Activated CD8-positive, alpha-beta memory T cell treated with anti-CD3 and anti-CD28 coated beads, Interleukin-2, amount 10 ng/mL, durations not matched to agents 7 days and 5 days (primary cell): ENCODE measurements around the gene NEIL3. TPM values are rescaled to one million over a fixed set of nuclear protein-coding genes. Genes with fewer than 3 reads are reported as not detected.

ENCODE experiments used
- ATAC-seq: fragments of 150-1000 bp; cut with Tn5 transposase; one replicate; pipeline ENCODE4 v1.10.0; 2021; ENCODE audit warnings: moderate library complexity
- CTCF ChIA-PET: fragments of 350-600 bp; sonication (Branson Sonifier 250); formaldehyde crosslinking; loops from one replicate; lab custom pipeline; 2021; ENCODE audit warnings: antibody characterized with exemption; lab: Charles Lee
- DNase-seq: peaks from one replicate; pipeline ENCODE4 v3.0.0-alpha.2; 2020
- H3K27ac Mint-ChIP-seq: one replicate; pipeline ENCODE4 v1.8.0; 2021; ENCODE audit warnings: mild to moderate bottlenecking, mixed read lengths
- H3K27me3 Mint-ChIP-seq: one replicate; pipeline ENCODE4 v1.8.0; 2021; ENCODE audit warnings: mixed read lengths
- H3K36me3 Mint-ChIP-seq: one replicate; pipeline ENCODE4 v1.8.0; 2021; ENCODE audit warnings: mild to moderate bottlenecking, mixed read lengths
- H3K4me1 Mint-ChIP-seq: one replicate; pipeline ENCODE4 v1.8.0; 2021; ENCODE audit warnings: mixed read lengths
- H3K4me3 Mint-ChIP-seq: one replicate; pipeline ENCODE4 v1.8.0; 2021; ENCODE audit warnings: mild to moderate bottlenecking, moderate library complexity, mixed read lengths
- H3K9me3 Mint-ChIP-seq: one replicate; pipeline ENCODE4 v1.8.0; 2022; ENCODE audit warnings: low read depth, mixed read lengths
- total RNA-seq, 2 experiments: library from RNA; stranded (reverse); gene quantifications; one replicate each; pipeline ENCODE4 v1.2.3, GENCODE V29; 2021

NEIL3 gene
- total RNA-seq, 2 experiments from 2014 or later = 27.5 to 40.5 TPM

DNA sequence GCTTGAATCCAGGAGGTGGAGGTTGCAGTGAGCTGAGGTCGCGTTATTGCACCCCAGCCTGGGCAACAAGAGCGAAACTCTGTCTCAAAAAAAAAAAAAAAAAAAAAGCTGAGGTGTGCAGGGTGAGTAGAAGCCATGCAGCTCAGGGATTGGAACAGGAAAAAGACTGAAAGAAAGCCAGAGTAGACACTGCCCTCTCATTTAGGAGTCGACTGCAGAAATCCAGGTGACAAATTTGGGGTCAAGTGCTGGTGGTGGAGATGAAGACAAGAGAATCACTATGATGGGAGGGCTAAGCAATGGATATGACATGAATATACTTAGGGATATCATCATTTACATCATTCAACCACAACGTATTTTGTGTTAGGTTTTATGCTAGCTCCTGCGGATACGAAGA is 1.9 kb downstream of the NEIL3 start:
- H3K27ac Mint-ChIP-seq = peak overlapping the region; percentile 42
- H3K36me3 Mint-ChIP-seq = peaks cover 39% of the 10 kb centered on the region
- H3K9me3 Mint-ChIP-seq = no peaks in the 10 kb centered on the region
- CTCF ChIA-PET = interaction anchor here (4.9 kb wide), 1 partner anchor 131 kb away, joined by 24 read pairs; the partner anchor contains the start of gene AGA
- H3K4me1 Mint-ChIP-seq = peaks cover 65% of the 10 kb centered on the region
- peak overlapping the region; percentile 93 for H3K4me3 Mint-ChIP-seq
- DNase-seq (no peak), ATAC-seq (no peak)
- no peaks in the 10 kb centered on the region for H3K27me3 Mint-ChIP-seq

GRCh38 chr4:177313263-177313662 is 3.6 kb downstream of the NEIL3 start:
- H3K4me3 Mint-ChIP-seq = no peak overlapping the region
- H3K36me3 Mint-ChIP-seq = peaks cover 49% of the 10 kb centered on the region
- CTCF ChIA-PET = interaction anchor here (1.3 kb wide), 1 partner anchor 129 kb away, joined by 4 read pairs; the partner anchor contains the start of gene AGA
- H3K27ac Mint-ChIP-seq = no peak overlapping the region
- H3K4me1 Mint-ChIP-seq = peaks cover 70% of the 10 kb centered on the region
- no peak for ATAC-seq
- no peaks in the 10 kb centered on the region for H3K9me3 Mint-ChIP-seq
- DNase-seq = no peak
- H3K27me3 Mint-ChIP-seq = no peaks in the 10 kb centered on the region

DNA sequence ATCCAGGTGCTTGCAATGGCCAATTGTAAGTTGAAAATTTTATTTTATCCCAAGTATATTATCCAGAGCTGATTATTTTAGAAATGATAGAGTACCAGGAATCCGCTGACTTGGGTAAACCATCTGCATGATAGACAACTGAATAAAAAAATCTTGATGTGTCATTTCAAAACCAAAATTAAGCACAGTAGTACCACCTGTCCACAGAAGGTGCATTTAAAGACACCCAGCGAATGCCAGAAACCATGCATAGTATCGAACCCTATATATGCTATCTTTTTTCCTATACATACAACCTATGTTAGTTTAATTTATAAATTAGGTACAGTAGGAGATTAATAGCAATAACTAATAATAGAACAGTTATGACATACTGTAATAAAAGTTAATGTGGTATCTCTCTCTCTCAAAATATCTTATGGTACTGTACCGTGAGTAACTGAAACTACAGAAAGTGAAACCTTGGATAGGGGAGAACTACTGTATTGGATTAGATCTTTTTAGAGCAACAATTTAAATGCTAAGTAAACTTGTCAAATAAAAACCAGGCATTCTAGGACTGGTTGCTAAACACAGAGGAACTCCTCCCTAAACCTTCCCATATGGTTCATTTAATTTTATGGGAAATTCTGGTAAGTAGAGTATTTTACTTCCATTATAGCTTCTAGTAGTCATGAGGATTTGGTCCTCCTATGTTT is 6.2 kb downstream of the NEIL3 start:
- H3K4me3 Mint-ChIP-seq = peak overlapping the region; percentile 30
- ATAC-seq (peak; percentile 57), DNase-seq (no peak)
- H3K27me3 Mint-ChIP-seq = no peaks in the 10 kb centered on the region
- CTCF ChIA-PET = interaction anchor here (1.1 to 1.2 kb wide), 2 partner anchors 10 to 66 kb away, joined by 3 read pairs; no protein-coding TSS in a partner anchor
- H3K36me3 Mint-ChIP-seq = peaks cover 62% of the 10 kb centered on the region
- peaks cover 85% of the 10 kb centered on the region for H3K4me1 Mint-ChIP-seq
- H3K9me3 Mint-ChIP-seq = no peaks in the 10 kb centered on the region
- peak overlapping the region; percentile 36 for H3K27ac Mint-ChIP-seq

- ATAC-seq (no peak), DNase-seq (no peak)
- Mint-ChIP-seq H3K27ac (peak overlapping the region; percentile 41), H3K4me3 (no peak overlapping the region), H3K4me1 (peaks cover 54% of the 10 kb centered on the region), H3K27me3 (no peaks in the 10 kb centered on the region), H3K9me3 (no peaks in the 10 kb centered on the region), H3K36me3 (peaks cover 63% of the 10 kb centered on the region)
- CTCF ChIA-PET = interaction anchor here (0.6 to 1.1 kb wide), 2 partner anchors 70 to 804 kb away, joined by 3 read pairs; no protein-coding TSS in a partner anchor
Measured at GRCh38 chr4:177320721-177321120, 11.0 kb downstream of the NEIL3 start.

DNA sequence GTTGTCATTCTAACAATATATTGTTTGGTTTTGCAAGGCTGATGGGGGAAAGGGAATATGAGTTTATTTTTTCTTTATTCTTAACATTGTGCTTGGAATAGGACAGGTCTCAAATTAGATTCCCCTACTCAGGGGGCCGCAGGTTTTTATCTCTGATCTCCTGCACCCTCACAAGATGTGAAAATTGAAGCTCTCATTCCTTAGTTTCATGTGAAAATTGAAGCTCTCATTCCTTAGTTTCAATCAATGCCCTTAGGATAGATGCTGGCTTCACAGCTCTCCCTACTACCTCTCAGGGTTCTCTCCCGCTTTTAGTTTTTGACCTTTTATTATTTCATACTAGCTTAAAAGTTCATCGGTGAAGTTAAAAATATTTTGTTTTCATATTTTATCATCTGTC is 12.0 kb downstream of the NEIL3 start:
- DNase-seq (no peak), ATAC-seq (no peak)
- Mint-ChIP-seq H3K4me3 (no peak overlapping the region), H3K27me3 (no peaks in the 10 kb centered on the region), H3K4me1 (peaks cover 46% of the 10 kb centered on the region), H3K27ac (no peak overlapping the region), H3K9me3 (no peaks in the 10 kb centered on the region), H3K36me3 (peaks cover 67% of the 10 kb centered on the region)
- CTCF ChIA-PET = interaction anchor here (1.1 kb wide), 1 partner anchor 71 kb away, joined by 3 read pairs; no protein-coding TSS in a partner anchor

DNA sequence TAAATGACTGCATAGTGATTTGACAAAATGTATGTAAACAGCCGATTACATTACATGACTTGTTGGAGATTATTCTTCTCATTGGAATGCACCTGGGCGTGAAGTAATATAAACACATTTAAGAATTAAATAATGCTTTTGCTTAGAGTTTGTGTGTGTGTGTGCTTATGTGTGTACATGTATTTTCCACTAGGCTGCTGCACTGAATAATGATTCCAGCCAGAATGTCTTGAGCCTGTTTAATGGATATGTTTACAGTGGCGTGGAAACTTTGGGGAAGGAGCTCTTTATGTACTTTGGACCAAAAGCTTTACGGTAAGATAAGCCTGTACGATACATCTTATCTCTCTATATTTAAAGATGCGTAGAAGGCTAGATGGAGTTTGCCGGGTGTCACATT is 12.6 kb downstream of the NEIL3 start:
- DNase-seq (no peak), ATAC-seq (no peak)
- Mint-ChIP-seq H3K27me3 (no peaks in the 10 kb centered on the region), H3K27ac (no peak overlapping the region), H3K4me3 (no peak overlapping the region), H3K9me3 (no peaks in the 10 kb centered on the region), H3K4me1 (peaks cover 40% of the 10 kb centered on the region), H3K36me3 (peaks cover 66% of the 10 kb centered on the region)
- CTCF ChIA-PET = interaction anchor here (0.8 to 1.8 kb wide), 3 partner anchors 15 to 72 kb away, joined by 4 to 6 read pairs (median 4); no protein-coding TSS in a partner anchor

DNA sequence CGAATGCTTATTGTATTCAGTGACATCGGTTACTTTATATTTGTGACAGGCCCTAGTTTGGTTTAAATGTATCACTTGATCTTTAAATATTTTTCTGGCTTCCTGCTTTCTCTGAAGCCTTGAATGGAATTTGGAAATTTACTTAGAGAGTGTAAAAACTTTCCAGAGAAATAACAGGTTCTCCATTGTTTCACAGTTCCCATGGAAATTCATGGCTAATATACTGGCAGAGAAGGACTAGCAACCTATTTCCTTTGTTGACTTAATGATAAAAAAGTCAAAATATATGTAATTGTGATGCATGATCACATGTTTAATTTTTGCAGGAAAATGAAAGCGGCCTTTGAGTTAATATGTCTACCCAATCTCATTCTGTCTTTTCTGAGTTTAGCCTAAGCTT is 13.2 kb downstream of the NEIL3 start:
- peaks cover under 1% of the 10 kb centered on the region for H3K9me3 Mint-ChIP-seq
- CTCF ChIA-PET = interaction anchor here (0.8 to 1.8 kb wide), 3 partner anchors 14 to 72 kb away, joined by 4 to 6 read pairs (median 4); no protein-coding TSS in a partner anchor
- DNase-seq (no peak), ATAC-seq (no peak)
- peaks cover 40% of the 10 kb centered on the region for H3K4me1 Mint-ChIP-seq
- H3K27me3 Mint-ChIP-seq = no peaks in the 10 kb centered on the region
- H3K36me3 Mint-ChIP-seq = peaks cover 71% of the 10 kb centered on the region
- no peak overlapping the region for H3K27ac Mint-ChIP-seq
- no peak overlapping the region for H3K4me3 Mint-ChIP-seq

DNA sequence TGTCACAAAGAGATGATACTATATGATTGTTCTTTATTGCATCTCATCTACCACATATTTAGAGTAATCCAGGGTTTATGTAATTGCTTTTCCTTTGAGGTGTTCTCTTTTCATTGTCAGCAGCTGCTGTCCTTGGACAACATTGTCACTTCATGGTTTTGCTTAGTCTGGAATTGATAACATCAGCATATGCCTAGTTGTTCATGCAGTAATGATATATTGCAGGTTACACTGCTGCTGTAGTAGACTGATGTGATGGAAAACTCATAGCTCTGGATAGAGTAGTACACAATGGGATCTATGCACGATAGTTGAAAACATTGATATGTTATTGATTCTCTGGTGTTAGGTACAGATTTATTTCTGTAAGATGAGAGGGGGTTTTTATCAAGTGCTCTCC is 13.7 kb downstream of the NEIL3 start:
- Mint-ChIP-seq H3K4me1 (peaks cover 39% of the 10 kb centered on the region), H3K27ac (no peak overlapping the region), H3K27me3 (no peaks in the 10 kb centered on the region), H3K9me3 (peaks cover 5% of the 10 kb centered on the region), H3K36me3 (peaks cover 73% of the 10 kb centered on the region), H3K4me3 (no peak overlapping the region)
- DNase-seq (no peak), ATAC-seq (no peak)
- CTCF ChIA-PET = interaction anchor here (1.4 to 1.8 kb wide), 2 partner anchors 14 to 73 kb away, joined by 4 to 6 read pairs; no protein-coding TSS in a partner anchor

DNA sequence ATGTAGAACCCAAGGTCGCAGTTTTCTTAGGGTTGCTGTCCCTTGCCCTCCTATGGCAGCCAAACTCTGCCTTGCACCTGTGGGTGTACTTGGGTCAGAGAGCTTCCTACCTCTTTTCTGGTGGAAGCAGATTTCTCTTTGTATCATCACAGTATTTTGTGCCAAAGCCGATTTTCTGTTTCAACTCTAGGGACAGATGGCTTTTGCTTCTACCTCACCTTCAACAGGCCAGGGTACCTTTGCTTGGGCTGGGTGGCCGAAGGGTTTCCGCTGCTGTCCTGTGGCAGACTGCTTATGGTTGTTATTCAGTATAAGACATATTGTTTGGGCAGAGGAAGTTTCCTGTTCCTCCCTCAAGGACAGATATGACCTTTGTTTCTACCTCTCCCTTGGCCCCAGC is 22.4 kb downstream of the NEIL3 start:
- Mint-ChIP-seq H3K9me3 (peaks cover 9% of the 10 kb centered on the region), H3K36me3 (peaks cover 55% of the 10 kb centered on the region), H3K27me3 (no peaks in the 10 kb centered on the region), H3K4me1 (peaks cover 23% of the 10 kb centered on the region), H3K4me3 (no peak overlapping the region), H3K27ac (no peak overlapping the region)
- DNase-seq (no peak), ATAC-seq (no peak)
- CTCF ChIA-PET = interaction anchor here (2.3 kb wide), 1 partner anchor 82 kb away, joined by 8 read pairs; no protein-coding TSS in a partner anchor

GRCh38 chr4:177339477-177340374 is 30.1 kb downstream of the NEIL3 start:
- H3K36me3 Mint-ChIP-seq = peaks cover 49% of the 10 kb centered on the region
- no peaks in the 10 kb centered on the region for H3K9me3 Mint-ChIP-seq
- peak overlapping the region; percentile 61 for H3K27ac Mint-ChIP-seq
- CTCF ChIA-PET = interaction anchor here (0.7 to 6.2 kb wide), 7 partner anchors 14 to 103 kb away, joined by 3 to 60 read pairs (median 4); partner anchors contain the start of genes AGA and NEIL3
- no peak overlapping the region for H3K4me3 Mint-ChIP-seq
- no peak for DNase-seq
- peak; percentile 83 for ATAC-seq
- H3K4me1 Mint-ChIP-seq = peaks cover 16% of the 10 kb centered on the region
- H3K27me3 Mint-ChIP-seq = no peaks in the 10 kb centered on the region

DNA sequence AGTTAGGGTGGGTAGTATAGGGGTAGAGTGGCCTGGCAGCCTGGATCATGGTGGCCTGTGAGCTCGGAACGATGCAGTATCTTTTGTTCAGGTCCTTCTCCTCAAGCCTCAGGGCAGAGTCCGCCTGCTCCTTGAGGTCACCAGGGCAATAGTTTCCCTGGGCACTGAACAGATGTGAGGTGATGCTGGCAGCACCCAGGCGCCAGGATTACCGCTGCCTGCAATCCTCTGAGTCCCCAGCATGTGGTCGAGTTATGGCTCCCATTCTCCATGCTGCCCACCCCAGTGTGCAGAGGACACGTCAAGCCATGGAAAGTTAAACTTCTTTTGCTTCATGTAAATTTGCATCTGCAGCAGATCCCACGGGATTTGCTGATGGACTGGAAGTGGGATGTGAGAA is 38.7 kb downstream of the NEIL3 start:
- ATAC-seq (no peak), DNase-seq (no peak)
- Mint-ChIP-seq H3K4me3 (no peak overlapping the region), H3K4me1 (no peaks in the 10 kb centered on the region), H3K36me3 (peaks cover 50% of the 10 kb centered on the region), H3K27me3 (no peaks in the 10 kb centered on the region), H3K27ac (no peak overlapping the region), H3K9me3 (no peaks in the 10 kb centered on the region)
- CTCF ChIA-PET = interaction anchor here (1.1 kb wide), 1 partner anchor 98 kb away, joined by 5 read pairs; no protein-coding TSS in a partner anchor

GRCh38 chr4:177349191-177349590 is 39.5 kb downstream of the NEIL3 start:
- DNase-seq = no peak
- H3K36me3 Mint-ChIP-seq = peaks cover 50% of the 10 kb centered on the region
- H3K4me1 Mint-ChIP-seq = no peaks in the 10 kb centered on the region
- ATAC-seq = no peak
- no peak overlapping the region for H3K27ac Mint-ChIP-seq
- CTCF ChIA-PET = interaction anchor here (1.3 kb wide), 1 partner anchor 99 kb away, joined by 4 read pairs; no protein-coding TSS in a partner anchor
- no peaks in the 10 kb centered on the region for H3K9me3 Mint-ChIP-seq
- no peaks in the 10 kb centered on the region for H3K27me3 Mint-ChIP-seq
- no peak overlapping the region for H3K4me3 Mint-ChIP-seq
